ENCODE measurements around the gene DFFB. TPM values are rescaled to one million over a fixed set of nuclear protein-coding genes. Genes with fewer than 3 reads are reported as not detected.

DFFB gene
- total RNA-seq, 4 donors from 2014 or later: 0.82 to 8.7 (median 4.8) TPM

- TF ChIP-seq CTCF (IDR thresholded peaks at IDR 0.05; ENCODE audit: low read depth): no peak
Measured at GRCh38 chr1:3872546-3872945, 15.3 kb downstream of the DFFB start.

- TF ChIP-seq CTCF (IDR thresholded peaks at IDR 0.05; ENCODE audit: low read depth): no peak
Measured at GRCh38 chr1:3874736-3875135, 17.5 kb downstream of the DFFB start.

GRCh38 chr1:3876716-3877115 lies 19.4 kb downstream of the DFFB start:
- TF ChIP-seq CTCF (IDR thresholded peaks at IDR 0.05; ENCODE audit: low read depth): no peak

GRCh38 chr1:3879099-3879498 lies 21.8 kb downstream of the DFFB start:
- no peak for TF ChIP-seq CTCF (IDR thresholded peaks at IDR 0.05; ENCODE audit: low read depth)

- TF ChIP-seq CTCF (IDR thresholded peaks at IDR 0.05; ENCODE audit: low read depth): no peak
Measured at GRCh38 chr1:3879787-3880428, 22.6 kb downstream of the DFFB start.

- no peak for TF ChIP-seq CTCF (IDR thresholded peaks at IDR 0.05; ENCODE audit: low read depth)
Measured at GRCh38 chr1:3880429-3881192, 23.3 kb downstream of the DFFB start.

GRCh38 chr1:3881193-3881480 lies 23.9 kb downstream of the DFFB start:
- TF ChIP-seq CTCF (IDR thresholded peaks at IDR 0.05; ENCODE audit: low read depth): no peak

Measured in subcutaneous adipose tissue (tissue), 4 donors.